ENCODE measurements around the gene SCNN1G. TPM values are rescaled to one million over a fixed set of nuclear protein-coding genes. Genes with fewer than 3 reads are reported as not detected.

SCNN1G gene
- total and polyA plus RNA-seq, 2 donors from 2014 or later = 11.5 to 72.6 TPM

GRCh38 chr16:23174622-23175021 is 7.9 kb upstream of the SCNN1G start:
- intact Hi-C loops (cut with DNase I) = no loop called here
- H3K27ac ChIP-seq (ENCODE audit: low read depth in 2 of 2, low read length in 2 of 2) = no peak overlapping the region
- TF ChIP-seq CTCF (IDR thresholded peaks at IDR 0.05; ENCODE audit: borderline replicate concordance, extremely low read depth, insufficient read depth) = no peak
- no peak overlapping the region for H3K9ac ChIP-seq (ENCODE audit: low read length in 3 of 3)
- FAIRE-seq (no peak), DNase-seq (peak in 3 of 5 donors; percentile 36 to 61 (median 61))
- H3K36me3 ChIP-seq (ENCODE audit: control insufficient read depth in 2 of 3, insufficient read depth in 3 of 3, low read length in 3 of 3) = no peaks in the 10 kb centered on the region
- H3K27me3 ChIP-seq (ENCODE audit: control insufficient read depth, insufficient read depth, low read length) = no peaks in the 10 kb centered on the region
- no peaks in the 10 kb centered on the region for H3K4me1 ChIP-seq (ENCODE audit: control insufficient read depth in 2 of 3, insufficient read depth in 2 of 3, low read depth in 1 of 3, low read length in 3 of 3)
- no peak overlapping the region for H3K4me3 ChIP-seq (ENCODE audit: low read length in 3 of 3)
- no peaks in the 10 kb centered on the region for H3K9me3 ChIP-seq (ENCODE audit: control insufficient read depth in 2 of 3, insufficient read depth in 1 of 3, low read length in 3 of 3)

- Histone ChIP-seq H3K9me3 (ENCODE audit: control insufficient read depth in 2 of 3, insufficient read depth in 1 of 3, low read length in 3 of 3) (no peaks in the 10 kb centered on the region), H3K36me3 (ENCODE audit: control insufficient read depth in 2 of 3, insufficient read depth in 3 of 3, low read length in 3 of 3) (no peaks in the 10 kb centered on the region), H3K9ac (ENCODE audit: low read length in 3 of 3) (no peak overlapping the region), H3K27ac (ENCODE audit: low read depth in 2 of 2, low read length in 2 of 2) (no peak overlapping the region), H3K27me3 (ENCODE audit: control insufficient read depth, insufficient read depth, low read length) (no peaks in the 10 kb centered on the region), H3K4me3 (ENCODE audit: low read length in 3 of 3) (no peak overlapping the region), H3K4me1 (ENCODE audit: control insufficient read depth in 2 of 3, insufficient read depth in 2 of 3, low read depth in 1 of 3, low read length in 3 of 3) (no peaks in the 10 kb centered on the region)
- DNase-seq (no peak), FAIRE-seq (no peak)
- no peak for TF ChIP-seq CTCF (IDR thresholded peaks at IDR 0.05; ENCODE audit: borderline replicate concordance, extremely low read depth, insufficient read depth)
- intact Hi-C loops (cut with DNase I) = no loop called here
Measured at GRCh38 chr16:23175651-23176050, 6.9 kb upstream of the SCNN1G start.

- Histone ChIP-seq H3K27ac (ENCODE audit: low read depth in 2 of 2, low read length in 2 of 2) (no peak overlapping the region), H3K9me3 (ENCODE audit: control insufficient read depth in 2 of 3, insufficient read depth in 1 of 3, low read length in 3 of 3) (no peaks in the 10 kb centered on the region), H3K4me1 (ENCODE audit: control insufficient read depth in 2 of 3, insufficient read depth in 2 of 3, low read depth in 1 of 3, low read length in 3 of 3) (peaks cover 0 to 6% (median 0%) of the 10 kb centered on the region in 3 donors), H3K27me3 (ENCODE audit: control insufficient read depth, insufficient read depth, low read length) (peaks cover 3% of the 10 kb centered on the region), H3K4me3 (ENCODE audit: low read length in 3 of 3) (no peak overlapping the region), H3K9ac (ENCODE audit: low read length in 3 of 3) (no peak overlapping the region), H3K36me3 (ENCODE audit: control insufficient read depth in 2 of 3, insufficient read depth in 3 of 3, low read length in 3 of 3) (no peaks in the 10 kb centered on the region)
- FAIRE-seq = no peak
- DNase-seq = no peak
- intact Hi-C loops (cut with DNase I) = no loop called here
- no peak for TF ChIP-seq CTCF (IDR thresholded peaks at IDR 0.05; ENCODE audit: borderline replicate concordance, extremely low read depth, insufficient read depth)
Measured at GRCh38 chr16:23181506-23181905, 1.0 kb upstream of the SCNN1G start.

- intact Hi-C loops (cut with DNase I) = no loop called here
- peak; percentile 94 for TF ChIP-seq CTCF (IDR thresholded peaks at IDR 0.05; ENCODE audit: borderline replicate concordance, extremely low read depth, insufficient read depth)
- DNase-seq (peak; percentile 85 to 92 (median 89)), FAIRE-seq (no peak)
- Histone ChIP-seq H3K9ac (ENCODE audit: low read length in 3 of 3) (no peak overlapping the region), H3K36me3 (ENCODE audit: control insufficient read depth in 2 of 3, insufficient read depth in 3 of 3, low read length in 3 of 3) (no peaks in the 10 kb centered on the region), H3K9me3 (ENCODE audit: control insufficient read depth in 2 of 3, insufficient read depth in 1 of 3, low read length in 3 of 3) (no peaks in the 10 kb centered on the region), H3K27ac (ENCODE audit: low read depth in 2 of 2, low read length in 2 of 2) (no peak overlapping the region), H3K4me1 (ENCODE audit: control insufficient read depth in 2 of 3, insufficient read depth in 2 of 3, low read depth in 1 of 3, low read length in 3 of 3) (peaks cover 0 to 6% (median 0%) of the 10 kb centered on the region in 3 donors), H3K27me3 (ENCODE audit: control insufficient read depth, insufficient read depth, low read length) (peaks cover 3% of the 10 kb centered on the region), H3K4me3 (ENCODE audit: low read length in 3 of 3) (no peak overlapping the region)
Measured at GRCh38 chr16:23182206-23182678, 303 bp upstream of the SCNN1G start.

All from kidney (tissue), 14 donors.